Measurements from ENCODE around the gene ZNF865.
A peak's percentile ranks its signal among the peaks of the same experiment; 100 is the strongest.

The ZNF865 gene

DNA sequence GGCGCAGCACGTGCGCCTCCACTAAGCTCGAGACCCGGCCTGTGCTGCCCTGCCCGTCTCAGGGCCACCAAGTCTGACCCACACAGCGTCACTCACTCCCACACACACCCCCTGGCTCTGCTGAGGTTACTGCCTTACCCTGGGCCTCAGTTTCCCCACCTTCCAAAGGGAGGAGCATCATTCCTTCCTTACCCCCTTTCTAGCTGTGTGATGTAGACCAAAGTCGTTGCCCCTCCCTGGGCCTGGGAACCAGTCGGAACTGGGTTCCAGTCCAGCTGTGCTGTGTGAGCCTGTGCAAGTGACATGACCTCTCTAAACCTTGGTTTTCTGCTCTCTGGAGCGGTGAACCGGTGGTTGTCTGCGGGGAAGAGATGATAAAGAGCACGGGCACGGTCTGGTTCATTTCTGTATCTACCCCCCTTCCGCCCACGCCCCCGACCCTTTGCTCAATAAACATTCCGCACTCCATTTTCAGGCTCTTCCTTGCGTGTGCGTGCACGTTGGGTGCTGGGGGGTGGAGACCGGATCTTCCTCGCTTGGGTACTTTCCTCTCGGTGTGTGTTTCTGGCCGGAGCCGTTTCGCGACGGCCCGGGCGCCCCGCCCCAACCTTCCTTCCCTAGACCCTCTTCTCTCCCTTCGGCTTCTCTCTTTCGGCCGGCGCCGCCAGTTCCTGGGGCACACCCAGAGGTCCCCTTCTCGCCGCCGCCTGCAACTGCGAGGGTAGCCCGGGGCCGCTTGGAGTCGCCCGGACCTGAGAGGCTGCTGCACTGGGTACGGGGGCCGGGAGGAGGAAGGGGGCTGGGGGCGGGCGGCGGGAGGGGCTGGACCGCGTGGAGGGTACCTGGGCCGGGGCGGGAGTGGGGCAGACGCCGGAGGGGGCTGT is 37.8 kb downstream of the ZNF865 start, which contains the start of gene ZNF581:
Gene ZNF581 (plus strand): TSS at position 647 of the 884 bp plus-strand sequence. CDS start 923 bp downstream, outside the sequence.
- Histone ChIP-seq H3K4me3 (ENCODE audit: low read length) (peak within 1 kb of the TSS; percentile 92), H3K4me1 (ENCODE audit: control insufficient read depth, insufficient read depth, low read length) (peaks cover 54% of the 10 kb centered on the region), H3K36me3 (ENCODE audit: control insufficient read depth, insufficient read depth, low read length, severe bottlenecking) (peaks cover 16% of the 10 kb centered on the region), H3K9ac (ENCODE audit: low read length) (peak within 1 kb of the TSS; percentile 91), H3K27me3 (replicated peaks; ENCODE audit: control insufficient read depth, insufficient read depth, low read length) (no peaks in the 10 kb centered on the region), H3K9me3 (ENCODE audit: control insufficient read depth, low read length) (no peaks in the 10 kb centered on the region)
- peak; percentile 89 for DNase-seq (ENCODE audit: low read depth)

DNA sequence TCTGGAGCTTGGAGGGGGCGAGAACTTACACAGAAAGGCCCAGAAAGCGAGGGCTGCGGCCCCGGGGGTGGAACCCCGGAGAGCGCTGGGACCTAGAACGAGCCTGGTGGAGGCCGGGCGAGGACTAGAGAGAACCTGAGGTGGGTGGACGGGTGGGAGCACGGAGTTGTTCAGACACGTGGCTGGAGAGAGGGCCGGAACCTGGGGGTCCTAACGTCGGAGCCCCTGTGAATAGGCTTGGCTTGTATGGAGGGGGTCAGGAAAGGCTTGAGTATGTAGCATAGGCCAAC is 38.4 kb downstream of the ZNF865 start:
- no peak for DNase-seq (ENCODE audit: low read depth)
- Histone ChIP-seq H3K27me3 (replicated peaks; ENCODE audit: control insufficient read depth, insufficient read depth, low read length) (no peaks in the 10 kb centered on the region), H3K4me1 (ENCODE audit: control insufficient read depth, insufficient read depth, low read length) (peaks cover 52% of the 10 kb centered on the region), H3K9me3 (ENCODE audit: control insufficient read depth, low read length) (no peaks in the 10 kb centered on the region), H3K4me3 (ENCODE audit: low read length) (peak overlapping the region; percentile 92), H3K36me3 (ENCODE audit: control insufficient read depth, insufficient read depth, low read length, severe bottlenecking) (peaks cover 13% of the 10 kb centered on the region), H3K9ac (ENCODE audit: low read length) (peak overlapping the region; percentile 91)

DNA sequence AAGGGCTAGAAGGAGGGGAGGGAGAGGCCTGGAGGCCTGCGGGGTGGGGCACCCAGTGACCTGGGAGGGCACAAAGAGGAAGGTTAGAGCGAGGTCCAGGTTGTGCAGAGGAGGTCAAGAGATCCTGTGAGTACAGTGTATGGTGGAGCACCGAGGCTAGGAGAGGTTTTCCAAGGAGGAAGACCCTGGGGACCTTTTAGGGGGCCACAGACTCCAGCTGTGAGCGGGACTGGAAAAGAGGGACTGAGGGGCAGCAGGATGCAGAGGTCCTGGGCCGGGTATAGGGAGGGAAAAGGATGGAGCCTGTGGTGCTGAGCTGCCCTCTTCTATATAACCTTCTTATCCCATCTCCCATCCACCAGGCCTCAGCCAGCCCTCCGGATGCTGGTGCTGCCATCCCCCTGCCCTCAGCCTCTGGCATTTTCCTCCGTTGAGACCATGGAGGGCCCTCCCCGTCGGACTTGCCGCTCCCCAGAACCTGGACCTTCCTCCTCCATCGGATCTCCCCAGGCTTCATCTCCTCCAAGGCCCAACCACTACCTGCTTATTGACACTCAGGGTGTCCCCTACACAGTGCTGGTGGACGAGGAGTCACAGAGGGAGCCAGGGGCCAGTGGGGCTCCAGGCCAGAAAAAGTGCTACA is 38.9 kb downstream of the ZNF865 start:
- Histone ChIP-seq H3K4me1 (ENCODE audit: control insufficient read depth, insufficient read depth, low read length) (peaks cover 52% of the 10 kb centered on the region), H3K9ac (ENCODE audit: low read length) (peak overlapping the region; percentile 91), H3K36me3 (ENCODE audit: control insufficient read depth, insufficient read depth, low read length, severe bottlenecking) (peaks cover 13% of the 10 kb centered on the region), H3K27me3 (replicated peaks; ENCODE audit: control insufficient read depth, insufficient read depth, low read length) (no peaks in the 10 kb centered on the region), H3K9me3 (ENCODE audit: control insufficient read depth, low read length) (no peaks in the 10 kb centered on the region), H3K4me3 (ENCODE audit: low read length) (peak overlapping the region; percentile 92)
- no peak for DNase-seq (ENCODE audit: low read depth)

DNA sequence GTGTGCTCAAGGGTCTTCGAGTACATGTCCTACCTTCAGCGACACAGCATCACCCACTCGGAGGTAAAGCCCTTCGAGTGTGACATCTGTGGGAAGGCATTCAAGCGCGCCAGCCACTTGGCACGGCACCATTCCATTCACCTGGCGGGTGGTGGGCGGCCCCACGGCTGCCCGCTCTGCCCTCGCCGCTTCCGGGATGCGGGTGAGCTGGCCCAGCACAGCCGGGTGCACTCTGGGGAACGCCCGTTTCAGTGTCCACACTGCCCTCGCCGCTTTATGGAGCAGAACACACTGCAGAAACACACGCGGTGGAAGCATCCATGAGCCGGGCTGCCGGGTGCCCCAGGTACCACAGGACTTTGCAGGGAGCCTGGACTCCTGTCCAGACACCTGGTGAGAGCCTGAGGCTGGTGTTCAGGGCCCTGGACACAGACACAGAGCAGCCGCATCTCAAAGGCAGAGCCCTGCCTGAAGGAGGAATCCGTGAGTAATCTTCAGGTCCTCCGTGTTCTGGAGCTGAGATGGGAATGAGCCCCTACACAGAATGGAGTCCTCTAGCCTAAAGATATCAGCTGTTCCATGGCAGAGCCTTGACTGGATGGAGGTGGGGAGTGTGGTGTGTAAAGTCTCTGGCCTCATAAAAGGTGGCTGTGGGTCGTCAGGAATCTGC is 39.5 kb downstream of the ZNF865 start:
- Histone ChIP-seq H3K36me3 (ENCODE audit: control insufficient read depth, insufficient read depth, low read length, severe bottlenecking) (peaks cover 13% of the 10 kb centered on the region), H3K4me1 (ENCODE audit: control insufficient read depth, insufficient read depth, low read length) (peaks cover 48% of the 10 kb centered on the region), H3K9me3 (ENCODE audit: control insufficient read depth, low read length) (no peaks in the 10 kb centered on the region), H3K9ac (ENCODE audit: low read length) (peak overlapping the region; percentile 91), H3K27me3 (replicated peaks; ENCODE audit: control insufficient read depth, insufficient read depth, low read length) (no peaks in the 10 kb centered on the region), H3K4me3 (ENCODE audit: low read length) (peak overlapping the region; percentile 92)
- DNase-seq (ENCODE audit: low read depth), result no peak

DNA sequence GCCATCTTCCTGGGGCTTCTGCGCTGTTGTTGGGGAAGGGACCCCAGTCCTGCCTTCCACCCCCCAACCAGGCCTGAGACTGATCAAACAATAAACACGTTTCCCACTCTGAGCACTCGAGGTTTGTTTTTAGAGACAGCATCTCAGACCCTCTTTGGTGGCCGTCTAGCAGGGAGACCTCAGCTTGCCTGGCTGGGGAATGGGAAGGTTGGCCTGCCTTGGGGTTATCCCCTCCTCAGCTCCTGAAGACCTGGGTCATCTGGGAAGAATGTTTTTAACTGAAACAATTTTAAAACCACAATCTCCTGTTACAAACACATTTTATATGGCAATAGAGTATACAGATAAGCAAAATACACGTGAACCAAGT is 40.0 kb downstream of the ZNF865 start:
- H3K4me3 ChIP-seq (ENCODE audit: low read length), result no peak overlapping the region
- H3K9ac ChIP-seq (ENCODE audit: low read length), result no peak overlapping the region
- no peaks in the 10 kb centered on the region for H3K9me3 ChIP-seq (ENCODE audit: control insufficient read depth, low read length)
- peaks cover 42% of the 10 kb centered on the region for H3K4me1 ChIP-seq (ENCODE audit: control insufficient read depth, insufficient read depth, low read length)
- H3K27me3 ChIP-seq (replicated peaks; ENCODE audit: control insufficient read depth, insufficient read depth, low read length), result no peaks in the 10 kb centered on the region
- H3K36me3 ChIP-seq (ENCODE audit: control insufficient read depth, insufficient read depth, low read length, severe bottlenecking), result peaks cover 13% of the 10 kb centered on the region
- DNase-seq (ENCODE audit: low read depth), result no peak

DNA sequence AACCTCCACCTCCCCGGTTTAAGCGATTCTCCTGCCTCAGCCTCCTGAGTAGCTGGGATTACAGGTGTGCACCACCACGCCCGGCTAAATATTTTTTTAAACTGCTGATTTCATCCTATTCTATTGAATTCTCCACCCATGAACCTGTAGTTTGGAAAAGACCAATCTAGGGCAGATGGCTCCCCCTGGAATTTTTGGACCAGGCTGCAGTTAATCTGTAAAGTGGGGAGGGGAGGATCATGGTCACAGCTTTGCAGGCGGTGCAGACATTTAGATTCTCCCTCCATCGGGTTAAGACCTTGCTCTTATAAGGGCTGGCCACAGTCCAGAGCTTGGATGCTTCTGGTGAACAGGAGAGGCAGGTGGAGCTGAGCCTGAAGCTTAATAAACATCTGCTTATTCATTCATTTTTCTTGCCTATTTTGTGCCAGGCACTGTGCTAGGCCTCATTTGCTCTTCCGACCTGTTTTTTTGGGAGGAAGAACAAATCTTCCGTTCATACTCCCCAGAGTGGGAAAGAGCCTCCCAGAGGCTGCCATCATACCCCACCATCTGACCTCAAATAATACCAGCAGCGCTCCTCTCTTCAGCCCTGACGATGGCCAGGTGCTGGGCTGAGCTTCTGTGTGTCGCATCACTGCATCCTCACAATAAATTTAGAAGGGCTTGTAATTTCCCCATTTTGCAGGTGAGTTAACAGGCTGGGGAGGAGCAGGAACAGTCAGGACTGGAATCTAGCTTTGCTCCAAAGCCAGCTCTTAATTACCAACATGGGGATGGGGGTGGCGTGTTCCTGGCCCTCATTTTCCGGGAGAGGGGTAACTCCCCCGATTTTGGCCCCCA is 41.7 kb downstream of the ZNF865 start:
- peaks cover 13% of the 10 kb centered on the region for H3K36me3 ChIP-seq (ENCODE audit: control insufficient read depth, insufficient read depth, low read length, severe bottlenecking)
- H3K9me3 ChIP-seq (ENCODE audit: control insufficient read depth, low read length), result no peaks in the 10 kb centered on the region
- no peak for DNase-seq (ENCODE audit: low read depth)
- peak overlapping the region; percentile 95 for H3K9ac ChIP-seq (ENCODE audit: low read length)
- no peaks in the 10 kb centered on the region for H3K27me3 ChIP-seq (replicated peaks; ENCODE audit: control insufficient read depth, insufficient read depth, low read length)
- peaks cover 40% of the 10 kb centered on the region for H3K4me1 ChIP-seq (ENCODE audit: control insufficient read depth, insufficient read depth, low read length)
- peak overlapping the region; percentile 89 for H3K4me3 ChIP-seq (ENCODE audit: low read length)

DNA sequence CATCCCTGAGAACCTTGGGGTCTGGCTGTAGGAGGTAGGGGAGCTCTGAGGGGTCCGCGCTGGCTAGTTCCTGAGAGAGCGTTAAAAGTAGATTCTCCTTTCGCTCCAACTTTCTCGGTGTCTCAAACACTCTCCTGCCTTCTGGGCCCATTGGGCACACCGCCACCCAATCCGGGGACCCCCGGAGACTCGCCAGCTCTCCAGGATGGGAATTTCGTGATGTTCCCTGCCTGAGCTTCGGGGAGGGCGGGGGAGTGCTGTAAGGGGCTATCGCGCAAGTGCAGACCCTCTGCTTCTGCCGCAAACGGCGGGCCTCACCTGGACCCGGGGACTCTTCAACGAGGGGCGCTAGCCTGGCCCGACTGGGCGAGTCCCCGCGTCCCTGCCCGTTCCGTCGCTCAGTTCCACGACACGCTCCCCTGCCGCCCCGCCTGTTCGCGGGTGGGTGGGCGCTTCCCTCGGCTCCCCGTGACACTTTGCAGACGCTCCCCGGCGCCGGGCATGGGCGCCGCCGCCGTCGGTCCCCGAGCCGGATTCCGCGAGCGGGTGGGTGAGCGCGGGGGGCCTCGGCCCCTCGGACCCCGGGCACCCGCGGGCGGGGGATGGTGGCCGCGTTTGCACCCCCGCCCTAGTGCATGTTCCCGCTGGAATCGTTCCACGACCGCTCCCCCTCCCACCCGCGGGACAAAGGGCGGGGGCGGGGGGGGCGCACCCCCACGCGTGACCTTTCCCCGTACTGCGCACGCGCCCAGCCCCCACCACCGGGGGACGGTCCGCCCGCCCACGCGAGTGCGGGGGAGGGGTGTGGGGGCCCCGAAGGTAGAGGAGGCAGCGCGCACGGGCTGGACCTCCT is 42.5 kb downstream of the ZNF865 start, which contains the start of gene CCDC106:
Gene CCDC106 (plus strand): TSS at position 481 of the 853 bp plus-strand sequence. CDS start 835 bp downstream, outside the sequence.
- Histone ChIP-seq H3K4me3 (ENCODE audit: low read length) (peak within 1 kb of the TSS; percentile 89), H3K9ac (ENCODE audit: low read length) (peak within 1 kb of the TSS; percentile 95), H3K27me3 (replicated peaks; ENCODE audit: control insufficient read depth, insufficient read depth, low read length) (no peaks in the 10 kb centered on the region), H3K4me1 (ENCODE audit: control insufficient read depth, insufficient read depth, low read length) (peaks cover 34% of the 10 kb centered on the region), H3K36me3 (ENCODE audit: control insufficient read depth, insufficient read depth, low read length, severe bottlenecking) (peaks cover 17% of the 10 kb centered on the region), H3K9me3 (ENCODE audit: control insufficient read depth, low read length) (no peaks in the 10 kb centered on the region)
- DNase-seq (ENCODE audit: low read depth), result peak; percentile 86

DNA sequence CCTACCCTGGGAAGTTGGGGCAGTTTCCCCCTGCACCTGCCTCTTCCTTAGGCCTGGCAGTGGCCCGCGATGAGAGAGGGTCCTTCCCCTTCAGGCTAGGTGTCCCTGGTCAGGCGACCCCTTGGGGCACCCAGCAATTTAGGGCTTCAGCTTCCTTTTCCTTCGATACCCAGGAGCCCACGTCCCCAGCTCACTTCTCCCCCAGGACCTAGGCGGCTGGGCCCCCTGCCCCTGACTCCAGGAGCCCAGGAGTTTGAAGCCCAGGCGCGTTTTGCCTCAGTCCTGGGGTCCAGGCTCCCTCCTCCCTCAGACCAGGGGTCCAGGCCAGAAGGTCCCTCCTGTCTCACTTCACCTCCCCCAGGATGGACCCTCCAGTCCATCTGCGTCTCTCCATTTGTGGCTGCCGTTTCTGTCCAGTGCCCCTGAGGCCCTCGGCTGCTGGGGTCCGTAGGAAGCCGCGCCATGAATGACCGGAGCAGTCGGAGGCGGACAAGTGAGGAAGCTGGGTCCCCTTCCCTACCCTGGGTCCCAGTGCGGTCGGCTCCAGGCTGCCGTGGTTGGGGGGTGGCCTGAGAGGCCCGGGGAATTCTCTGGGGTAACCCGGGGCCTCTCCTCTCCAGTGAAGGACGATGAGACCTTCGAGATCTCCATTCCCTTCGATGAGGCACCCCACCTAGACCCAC is 43.3 kb downstream of the ZNF865 start:
- Histone ChIP-seq H3K36me3 (ENCODE audit: control insufficient read depth, insufficient read depth, low read length, severe bottlenecking) (peaks cover 17% of the 10 kb centered on the region), H3K9me3 (ENCODE audit: control insufficient read depth, low read length) (no peaks in the 10 kb centered on the region), H3K27me3 (replicated peaks; ENCODE audit: control insufficient read depth, insufficient read depth, low read length) (no peaks in the 10 kb centered on the region), H3K4me3 (ENCODE audit: low read length) (peak overlapping the region; percentile 89), H3K9ac (ENCODE audit: low read length) (peak overlapping the region; percentile 95), H3K4me1 (ENCODE audit: control insufficient read depth, insufficient read depth, low read length) (peaks cover 30% of the 10 kb centered on the region)
- no peak for DNase-seq (ENCODE audit: low read depth)

DNA sequence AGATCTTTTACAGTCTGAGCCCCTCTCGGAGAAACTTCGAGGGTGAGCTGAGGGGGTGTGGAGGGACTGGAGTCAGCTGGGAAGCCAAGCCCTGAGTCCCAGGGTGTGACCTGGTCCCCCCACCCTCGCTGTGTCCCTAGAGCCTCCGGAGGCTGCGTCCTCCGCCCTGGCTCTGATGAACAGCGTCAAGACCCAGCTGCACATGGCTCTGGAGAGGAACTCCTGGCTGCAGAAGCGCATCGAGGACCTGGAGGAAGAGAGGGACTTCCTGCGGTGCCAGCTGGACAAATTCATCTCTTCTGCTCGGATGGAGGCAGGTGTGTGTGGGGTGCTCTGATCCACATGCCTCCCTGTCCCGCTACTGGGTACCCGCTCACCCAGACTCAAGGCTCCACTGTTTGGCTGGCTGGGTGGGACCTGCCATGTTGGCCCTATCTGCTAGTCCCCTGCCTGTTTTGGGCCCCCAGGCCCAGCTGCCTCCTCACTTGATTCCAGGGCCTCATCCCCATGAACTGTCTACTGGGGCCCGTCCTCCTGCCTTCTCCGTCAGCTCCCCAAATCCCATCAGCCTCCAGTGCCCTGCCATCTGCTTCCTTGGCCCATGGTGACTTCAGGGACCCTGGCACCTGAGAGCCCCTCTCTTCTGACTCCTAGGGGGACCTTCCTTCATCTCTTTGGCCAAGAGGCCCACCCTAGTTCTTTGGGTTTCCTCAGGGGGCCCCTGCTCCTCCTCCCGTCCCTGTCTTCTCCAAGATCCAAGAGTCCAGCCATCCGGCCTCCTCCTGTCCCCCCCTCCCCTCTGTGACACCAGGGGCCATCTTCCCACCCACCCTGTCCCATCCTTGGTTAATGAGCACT is 44.0 kb downstream of the ZNF865 start:
- Histone ChIP-seq H3K9ac (ENCODE audit: low read length) (peak overlapping the region; percentile 95), H3K4me3 (ENCODE audit: low read length) (peak overlapping the region; percentile 89), H3K4me1 (ENCODE audit: control insufficient read depth, insufficient read depth, low read length) (peaks cover 26% of the 10 kb centered on the region), H3K9me3 (ENCODE audit: control insufficient read depth, low read length) (no peaks in the 10 kb centered on the region), H3K27me3 (replicated peaks; ENCODE audit: control insufficient read depth, insufficient read depth, low read length) (no peaks in the 10 kb centered on the region), H3K36me3 (ENCODE audit: control insufficient read depth, insufficient read depth, low read length, severe bottlenecking) (peaks cover 16% of the 10 kb centered on the region)
- DNase-seq (ENCODE audit: low read depth), result no peak
